Thyroid gland (tissue), 4 donors: ENCODE data around the gene LCN10. TPM values are rescaled to one million over a fixed set of nuclear protein-coding genes. Genes with fewer than 3 reads are reported as not detected.
"Not testable (repeated sequence)": the region's sequence is repeated elsewhere in the genome, so short reads cannot be mapped to it uniquely, and the experiment has no call there.

Source experiments
- DNase-seq, 2 donors: peaks; one replicate each; pipeline ENCODE4 v3.0.0-alpha.2; 2019
- H3K27ac ChIP-seq, 3 donors: fragments of 200-600 bp; sonication (generic); 1 replicate in 2 of 3; 2 replicates in 1 of 3; pipeline ENCODE4 v1.5.1; 2016 to 2019; ENCODE audit warnings: mild to moderate bottlenecking in 1 of 3, moderate library complexity in 1 of 3
- H3K27me3 ChIP-seq: fragments of 200-600 bp; sonication (generic); one replicate; pipeline ENCODE4 v1.5.1; 2019
- H3K36me3 ChIP-seq, 2 donors: fragments of 200-600 bp; sonication (generic); one replicate each; pipeline ENCODE4 v1.5.1; 2016 to 2019
- H3K4me1 ChIP-seq, 2 donors: fragments of 200-600 bp; sonication (generic); one replicate each; pipeline ENCODE4 v1.5.1; 2017 to 2019
- H3K4me3 ChIP-seq, 3 donors: fragments of 200-600 bp; sonication (generic); replicated peaks in 1 of 3; 1 replicate in 2 of 3; 2 replicates in 1 of 3; pipeline ENCODE4 v1.5.1; 2016; ENCODE audit warnings: mild to moderate bottlenecking in 1 of 3
- H3K9me3 ChIP-seq: fragments of 200-600 bp; sonication (generic); one replicate; pipeline ENCODE4 v1.5.1; 2017
- CTCF ChIP-seq, 6 experiments: fragments of 200-600 bp in 3 of 6; fragments of 450-650 bp in 3 of 6; sonication (generic) in 3 of 6; IDR thresholded peaks; one replicate each; pipeline ENCODE4 v1.5.1; 2016 to 2019; ENCODE audit warnings: antibody characterized with exemption in 6 of 6, mild to moderate bottlenecking in 2 of 6, inconsistent platforms in 1 of 6, moderate library complexity in 1 of 6
- POLR2A ChIP-seq, 2 donors: fragments of 450-650 bp; IDR thresholded peaks; one replicate each; pipeline ENCODE4 v1.6.1; 2017; ENCODE audit warnings: antibody characterized with exemption in 2 of 2, mild to moderate bottlenecking in 2 of 2, moderate library complexity in 1 of 2
- WGBS, 2 donors: methylation state at CpG; one replicate each; pipeline ENCODE4 v1.1.5; 2017; 5-methylcytosine and 5-hydroxymethylcytosine counted together
- intact Hi-C: fragments of 100-400 bp; cut with DNase I; formaldehyde crosslinking; loops from one replicate; pipeline ENCODE4 v1.15.1; 2023
- total RNA-seq, 4 donors: library from RNA; depleted of rRNA; stranded (reverse); fragments of >200 nt; gene quantifications; one replicate each; pipeline ENCODE4 v1.2.3, GENCODE V29; 2016

LCN10 gene
- total RNA-seq, 4 donors from 2014 or later: 5.8 to 10.1 (median 7.1) TPM

- DNase-seq: no peak
- no peaks in the 10 kb centered on the region for H3K36me3 ChIP-seq
- WGBS, 2 donors: 91 to 95% methylated on average over 17 to 18 of the region's 18 CpGs
- no peak for TF ChIP-seq POLR2A (IDR thresholded peaks at IDR 0.05)
- no peak for TF ChIP-seq CTCF (IDR thresholded peaks at IDR 0.05)
- peaks cover 9 to 18% of the 10 kb centered on the region in 2 donors for H3K4me1 ChIP-seq
- intact Hi-C loops: no loop called here
- H3K27me3 ChIP-seq: no peaks in the 10 kb centered on the region
- H3K4me3 ChIP-seq: no peak overlapping the region
- H3K27ac ChIP-seq: no peak overlapping the region
- no peaks in the 10 kb centered on the region for H3K9me3 ChIP-seq
These were observed 14.1 kb upstream of the LCN10 start for GRCh38 chr9:136756836-136757235.

- intact Hi-C loops: no loop called here
- Histone ChIP-seq H3K4me1 (peaks cover 9 to 22% of the 10 kb centered on the region in 2 donors), H3K4me3 (no peak overlapping the region), H3K36me3 (no peaks in the 10 kb centered on the region), H3K9me3 (no peaks in the 10 kb centered on the region), H3K27ac (no peak overlapping the region), H3K27me3 (no peaks in the 10 kb centered on the region)
- no peak for TF ChIP-seq POLR2A (IDR thresholded peaks at IDR 0.05)
- DNase-seq: no peak
- 86 to 92% methylated on average over 4 of the region's 4 CpGs for WGBS, 2 donors
These were observed 13.3 kb upstream of the LCN10 start for GRCh38 chr9:136756134-136756438.

GRCh38 chr9:136755302-136756133 is 12.8 kb upstream of the LCN10 start:
- H3K36me3 ChIP-seq, intact Hi-C loops, H3K4me3 ChIP-seq, DNase-seq, H3K9me3 ChIP-seq, H3K27me3 ChIP-seq, H3K27ac ChIP-seq: not testable (repeated sequence)
- H3K4me1 ChIP-seq: peaks cover 9 to 21% of the 10 kb centered on the region in 2 donors
- 92 to 93% methylated on average over 19 to 22 of the region's 22 CpGs for WGBS, 2 donors

- Histone ChIP-seq H3K4me1 (peaks cover 9 to 23% of the 10 kb centered on the region in 2 donors), H3K4me3 (no peak overlapping the region), H3K27me3 (no peaks in the 10 kb centered on the region), H3K9me3 (no peaks in the 10 kb centered on the region), H3K27ac (no peak overlapping the region), H3K36me3 (no peaks in the 10 kb centered on the region)
- 79 to 87% methylated on average over 7 to 18 of the region's 24 CpGs for WGBS, 2 donors
- DNase-seq: no peak
- no peak for TF ChIP-seq POLR2A (IDR thresholded peaks at IDR 0.05)
- no peak for TF ChIP-seq CTCF (IDR thresholded peaks at IDR 0.05)
- intact Hi-C loops: no loop called here
These were observed 12.0 kb upstream of the LCN10 start for GRCh38 chr9:136754626-136755301.

GRCh38 chr9:136754059-136754572 is 11.4 kb upstream of the LCN10 start:
- Histone ChIP-seq H3K9me3 (no peaks in the 10 kb centered on the region), H3K27me3 (no peaks in the 10 kb centered on the region), H3K27ac (no peak overlapping the region), H3K4me1 (peaks cover 14 to 30% of the 10 kb centered on the region in 2 donors), H3K36me3 (no peaks in the 10 kb centered on the region), H3K4me3 (no peak overlapping the region)
- TF ChIP-seq CTCF (IDR thresholded peaks at IDR 0.05) (no peak), POLR2A (IDR thresholded peaks at IDR 0.05) (no peak)
- no peak for DNase-seq
- WGBS, 2 donors: 82% methylated on average over 7 of the region's 17 CpGs; no CpG with 5 or more reads in 1 of the 2 donors
- intact Hi-C loops: no loop called here
